Thymus (tissue), 11 donors: ENCODE results near the gene NRG2. TPM values are rescaled to one million over a fixed set of nuclear protein-coding genes. Genes with fewer than 3 reads are reported as not detected.
A peak's percentile ranks its signal among the peaks of the same experiment; 100 is the strongest.

Experiments
- DNase-seq, 9 donors: peaks; one replicate each; pipeline ENCODE4 v3.0.0-alpha.2; 2013; ENCODE audit warnings: low spot score in 9 of 9, low read depth in 6 of 9, missing footprints in 1 of 9
- H3K27ac ChIP-seq, 2 donors: one replicate each; pipeline ENCODE4 v1.5.1; 2013; ENCODE audit warnings: control low read depth in 1 of 2, low read depth in 1 of 2, low read length in 1 of 2, mild to moderate bottlenecking in 1 of 2, moderate library complexity in 1 of 2
- H3K27me3 ChIP-seq, 2 donors: one replicate each; pipeline ENCODE4 v1.5.1; 2013; ENCODE audit warnings: low read length in 1 of 2; ENCODE audit not compliant: control insufficient read depth in 2 of 2, insufficient read depth in 1 of 2
- H3K36me3 ChIP-seq, 2 donors: one replicate each; pipeline ENCODE4 v1.5.1; 2013; ENCODE audit warnings: low read length in 1 of 2, mild to moderate bottlenecking in 1 of 2, moderate library complexity in 1 of 2; ENCODE audit not compliant: control insufficient read depth in 2 of 2, insufficient read depth in 2 of 2
- H3K4me1 ChIP-seq, 2 donors: one replicate each; pipeline ENCODE4 v1.5.1; 2013; ENCODE audit warnings: low read length in 2 of 2; ENCODE audit not compliant: control insufficient read depth in 2 of 2, insufficient read depth in 2 of 2
- H3K4me3 ChIP-seq, 2 donors: one replicate each; pipeline ENCODE4 v1.5.1; 2013; ENCODE audit warnings: low read length in 2 of 2, control low read depth in 1 of 2, mild to moderate bottlenecking in 1 of 2
- H3K9me3 ChIP-seq, 2 donors: one replicate each; pipeline ENCODE4 v1.5.1; 2013; ENCODE audit warnings: low read length in 1 of 2, mild to moderate bottlenecking in 1 of 2; ENCODE audit not compliant: control insufficient read depth in 2 of 2, insufficient read depth in 1 of 2
- WGBS: extraction: QIAGEN DNeasy Blood & Tissue Kit; methylation state at CpG from one replicate; pipeline ENCODE4 v1.1.7; 2013; 5-methylcytosine and 5-hydroxymethylcytosine counted together
- polyA plus RNA-seq: library from polyadenylated mRNA; stranded (reverse); fragments of 200-250 nt; gene quantifications from one replicate; pipeline ENCODE4 v1.2.3, GENCODE V29; 2013
- total RNA-seq: library from RNA; stranded (reverse); fragments of 120-200 nt; gene quantifications from one replicate; pipeline ENCODE4 v1.2.4, GENCODE V29; 2013
- donor health status: healthy.

NRG2 gene
- total and polyA plus RNA-seq, 2 donors = 0.38 to 0.96 TPM

DNA sequence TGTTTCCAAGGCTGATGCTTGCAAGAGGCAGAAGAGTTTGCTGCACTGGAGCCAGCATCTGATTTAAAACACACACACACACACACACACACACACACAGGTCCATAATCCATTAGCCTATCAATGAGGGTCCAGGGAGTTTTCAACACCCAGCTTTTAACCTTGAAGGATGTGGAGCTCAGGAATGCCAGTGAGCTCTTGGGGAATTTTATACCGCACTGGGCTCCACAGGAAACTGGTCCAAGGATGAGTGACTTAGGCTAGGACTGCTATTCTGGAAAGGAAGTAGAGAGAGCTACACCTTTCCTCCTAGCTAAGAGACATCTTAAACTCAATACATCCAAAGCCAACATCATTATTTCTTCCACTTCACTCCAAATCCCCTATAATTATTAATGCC, 942 bp upstream of the NRG2 start:
- 36% methylated on average over 1 of the region's 1 CpG for WGBS
- no peaks in the 10 kb centered on the region for H3K36me3 ChIP-seq
- H3K4me1 ChIP-seq = peaks cover 11% of the 10 kb centered on the region in 2 donors
- no peak for DNase-seq
- no peaks in the 10 kb centered on the region for H3K9me3 ChIP-seq
- peaks cover 45 to 77% of the 10 kb centered on the region in 2 donors for H3K27me3 ChIP-seq
- no peak overlapping the region for H3K4me3 ChIP-seq
- no peak overlapping the region for H3K27ac ChIP-seq

DNA sequence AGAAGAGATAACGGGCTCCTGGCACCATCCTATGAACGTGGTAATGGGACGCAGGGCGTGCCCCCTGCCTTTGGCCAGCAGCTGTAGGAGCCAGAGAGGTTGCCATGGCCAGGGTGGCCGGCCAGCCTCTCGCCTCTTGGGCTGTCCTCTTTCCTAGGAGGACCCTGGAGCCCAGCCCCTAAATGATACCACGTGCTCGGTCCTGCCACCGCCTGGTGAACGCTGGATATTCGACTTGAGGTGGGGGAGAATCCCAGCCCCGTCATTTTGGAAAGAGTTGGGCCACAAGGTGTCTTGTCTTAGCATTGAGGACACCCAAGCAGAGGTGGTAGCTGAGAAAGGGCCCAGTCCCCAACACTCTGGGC, 391 bp upstream of the NRG2 start:
- 3% methylated on average over 12 of the region's 12 CpGs for WGBS
- H3K4me1 ChIP-seq = peaks cover 11% of the 10 kb centered on the region in 2 donors

GRCh38 chr5:140042393-140042642, 781 bp downstream of the NRG2 start:
- Histone ChIP-seq H3K4me3 (peak overlapping the region in 1 of 2 donors; percentile 43), H3K4me1 (peaks cover 11% of the 10 kb centered on the region in 2 donors), H3K36me3 (no peaks in the 10 kb centered on the region), H3K27ac (no peak overlapping the region), H3K27me3 (peaks cover 45 to 90% of the 10 kb centered on the region in 2 donors), H3K9me3 (no peaks in the 10 kb centered on the region)
- no peak for DNase-seq
- WGBS = 2% methylated on average over 19 of the region's 19 CpGs

More for the DNA sequence above, 391 bp upstream of the NRG2 start:
- Histone ChIP-seq H3K4me3 (peak overlapping the region in 1 of 2 donors; percentile 43), H3K9me3 (no peaks in the 10 kb centered on the region), H3K27ac (no peak overlapping the region), H3K36me3 (no peaks in the 10 kb centered on the region), H3K27me3 (peaks cover 45 to 83% of the 10 kb centered on the region in 2 donors)
- DNase-seq = no peak

- Histone ChIP-seq H3K27ac (no peak overlapping the region), H3K36me3 (no peaks in the 10 kb centered on the region), H3K4me3 (peak overlapping the region in 1 of 2 donors; percentile 43), H3K27me3 (peaks cover 45 to 88% of the 10 kb centered on the region in 2 donors), H3K4me1 (peaks cover 11% of the 10 kb centered on the region in 2 donors), H3K9me3 (no peaks in the 10 kb centered on the region)
- WGBS = 10% methylated on average over 34 of the region's 34 CpGs
- no peak for DNase-seq
Observed at GRCh38 chr5:140041492-140042392, 1.4 kb downstream of the NRG2 start.

- no peak for DNase-seq
- Histone ChIP-seq H3K27me3 (peaks cover 45 to 86% of the 10 kb centered on the region in 2 donors), H3K36me3 (no peaks in the 10 kb centered on the region), H3K9me3 (no peaks in the 10 kb centered on the region), H3K27ac (no peak overlapping the region), H3K4me3 (no peak overlapping the region), H3K4me1 (peaks cover 11% of the 10 kb centered on the region in 2 donors)
- WGBS = 88% methylated on average over 4 of the region's 4 CpGs
Observed at GRCh38 chr5:140041099-140041491, 2.0 kb downstream of the NRG2 start.

- 89% methylated on average over 1 of the region's 1 CpG for WGBS
- H3K9me3 ChIP-seq = no peaks in the 10 kb centered on the region
Observed at GRCh38 chr5:140040358-140040757, 2.7 kb downstream of the NRG2 start.

DNA sequence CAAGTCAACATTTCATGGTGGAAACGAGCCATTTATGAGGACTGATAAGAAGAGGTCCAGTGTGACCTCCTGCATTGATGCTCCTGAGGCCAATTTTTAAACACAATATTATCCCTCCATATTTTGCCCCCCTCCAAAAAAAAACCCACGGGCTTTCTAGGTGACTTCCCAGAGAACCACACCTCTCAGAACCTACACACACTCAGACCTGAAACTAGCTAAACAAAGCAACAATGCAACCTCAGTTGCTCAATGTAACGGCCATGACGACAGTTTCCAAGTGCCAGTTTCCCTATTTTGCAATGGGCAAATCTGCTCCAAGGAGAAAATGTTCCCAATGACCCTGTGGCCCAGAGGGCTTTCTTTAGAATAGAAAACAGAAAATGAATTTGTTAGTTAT, 3.5 kb downstream of the NRG2 start:
- H3K27me3 ChIP-seq = peaks cover 37 to 77% of the 10 kb centered on the region in 2 donors

More at GRCh38 chr5:140040358-140040757, 2.7 kb downstream of the NRG2 start:
- DNase-seq = no peak
- Histone ChIP-seq H3K27me3 (peaks cover 44 to 83% of the 10 kb centered on the region in 2 donors), H3K27ac (no peak overlapping the region), H3K4me1 (peaks cover 11% of the 10 kb centered on the region in 2 donors), H3K36me3 (no peaks in the 10 kb centered on the region), H3K4me3 (no peak overlapping the region)

GRCh38 chr5:140038373-140038957, 4.6 kb downstream of the NRG2 start:
- H3K36me3 ChIP-seq = no peaks in the 10 kb centered on the region
- DNase-seq = no peak
- peaks cover 7 to 11% of the 10 kb centered on the region in 2 donors for H3K4me1 ChIP-seq
- no peak overlapping the region for H3K4me3 ChIP-seq
- peaks cover 32 to 66% of the 10 kb centered on the region in 2 donors for H3K27me3 ChIP-seq
- H3K9me3 ChIP-seq = no peaks in the 10 kb centered on the region
- WGBS = 14% methylated on average over 7 of the region's 7 CpGs
- no peak overlapping the region for H3K27ac ChIP-seq

More for the DNA sequence above, 3.5 kb downstream of the NRG2 start:
- Histone ChIP-seq H3K4me3 (no peak overlapping the region), H3K27ac (no peak overlapping the region), H3K36me3 (no peaks in the 10 kb centered on the region), H3K9me3 (no peaks in the 10 kb centered on the region), H3K4me1 (peaks cover 11% of the 10 kb centered on the region in 2 donors)
- no peak for DNase-seq
- WGBS = 77% methylated on average over 4 of the region's 4 CpGs

GRCh38 chr5:140037012-140037411, 6.1 kb downstream of the NRG2 start:
- Histone ChIP-seq H3K4me3 (no peak overlapping the region), H3K4me1 (no peaks in the 10 kb centered on the region), H3K9me3 (no peaks in the 10 kb centered on the region), H3K27me3 (peaks cover 18 to 52% of the 10 kb centered on the region in 2 donors), H3K27ac (no peak overlapping the region), H3K36me3 (no peaks in the 10 kb centered on the region)
- no peak for DNase-seq
- WGBS = 89% methylated on average over 4 of the region's 4 CpGs
